ENCODE results near the gene ZMYND8.
A peak's percentile ranks its signal among the peaks of the same experiment; 100 is the strongest.
"Not testable (repeated sequence)": the region's sequence is repeated elsewhere in the genome, so short reads cannot be mapped to it uniquely, and the experiment has no call there.

Gene ZMYND8

DNA sequence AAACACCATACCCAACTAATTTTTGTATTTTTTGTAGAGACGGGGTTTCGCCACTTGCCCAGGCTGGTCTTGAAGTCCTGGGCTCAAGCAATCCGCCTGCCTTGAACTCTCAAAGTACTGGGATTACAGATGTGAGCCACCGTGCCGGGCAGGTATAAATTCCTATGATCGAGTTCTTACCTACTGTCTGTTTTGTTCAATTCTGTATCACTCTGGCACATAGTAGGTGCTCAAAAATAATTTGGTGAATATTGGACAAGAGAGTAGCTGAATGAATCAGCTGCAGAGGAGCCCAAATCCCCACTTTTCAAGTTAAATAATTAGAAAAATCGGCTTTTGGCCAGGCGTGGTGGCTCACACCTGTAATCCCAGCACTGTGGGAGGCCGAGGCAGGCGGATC, 13.7 kb upstream of the ZMYND8 start:
- Histone ChIP-seq H3K27ac (ENCODE audit: low read depth, low read length, severe bottlenecking) (no peak overlapping the region), H3K36me3 (ENCODE audit: control insufficient read depth, insufficient read depth, low read length) (no peaks in the 10 kb centered on the region), H3K9me3 (ENCODE audit: control insufficient read depth, low read length) (no peaks in the 10 kb centered on the region), H3K4me3 (ENCODE audit: extremely low read depth, insufficient read depth, low read length, poor library complexity, severe bottlenecking) (no peak overlapping the region), H3K4me1 (ENCODE audit: control insufficient read depth, insufficient read depth, low read length, poor library complexity, severe bottlenecking) (peaks cover 7% of the 10 kb centered on the region)
- 93 to 95% methylated on average over 8 to 9 of the region's 10 CpGs for WGBS, 2 experiments (ENCODE audit: insufficient coverage in 2 of 2)

GRCh38 chr20:47368301-47368700, 11.8 kb upstream of the ZMYND8 start:
- no peaks in the 10 kb centered on the region for H3K9me3 ChIP-seq (ENCODE audit: control insufficient read depth, low read length)

DNA sequence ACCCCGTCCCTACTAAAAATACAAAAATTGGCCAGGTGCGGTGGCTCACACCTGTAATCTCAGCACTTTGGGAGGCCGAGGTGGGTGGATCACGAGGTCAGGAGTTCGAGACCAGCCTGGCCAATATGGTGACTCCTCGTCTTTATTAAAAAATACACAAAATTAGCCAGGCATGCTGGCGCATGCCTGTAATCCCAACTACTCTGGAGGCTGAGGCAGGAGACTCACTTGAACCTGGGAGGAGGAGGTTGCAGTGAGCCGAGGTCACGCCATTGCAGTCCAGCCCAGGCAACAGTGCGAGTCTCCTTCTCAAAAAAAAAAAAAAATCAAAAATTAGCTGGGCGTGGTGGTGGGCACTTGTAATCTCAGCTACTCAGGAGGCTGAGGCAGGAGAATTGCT, 9.8 kb upstream of the ZMYND8 start:
- not testable (repeated sequence) for H3K27ac ChIP-seq (ENCODE audit: low read depth, low read length, severe bottlenecking); H3K4me1 ChIP-seq (ENCODE audit: control insufficient read depth, insufficient read depth, low read length, poor library complexity, severe bottlenecking); H3K36me3 ChIP-seq (ENCODE audit: control insufficient read depth, insufficient read depth, low read length); H3K4me3 ChIP-seq (ENCODE audit: extremely low read depth, insufficient read depth, low read length, poor library complexity, severe bottlenecking); H3K9me3 ChIP-seq (ENCODE audit: control insufficient read depth, low read length)
- 93 to 95% methylated on average over 10 to 11 of the region's 11 CpGs for WGBS, 2 experiments (ENCODE audit: insufficient coverage in 2 of 2)

More at GRCh38 chr20:47368301-47368700, 11.8 kb upstream of the ZMYND8 start:
- Histone ChIP-seq H3K4me1 (ENCODE audit: control insufficient read depth, insufficient read depth, low read length, poor library complexity, severe bottlenecking) (peaks cover 10% of the 10 kb centered on the region), H3K27ac (ENCODE audit: low read depth, low read length, severe bottlenecking) (no peak overlapping the region), H3K4me3 (ENCODE audit: extremely low read depth, insufficient read depth, low read length, poor library complexity, severe bottlenecking) (no peak overlapping the region), H3K36me3 (ENCODE audit: control insufficient read depth, insufficient read depth, low read length) (no peaks in the 10 kb centered on the region)
- 65 to 80% methylated on average over 6 of the region's 7 CpGs for WGBS, 2 experiments (ENCODE audit: insufficient coverage in 2 of 2)

GRCh38 chr20:47365023-47365764, 8.7 kb upstream of the ZMYND8 start:
- 91 to 93% methylated on average over 8 to 11 of the region's 13 CpGs for WGBS, 2 experiments (ENCODE audit: insufficient coverage in 2 of 2)
- Histone ChIP-seq H3K9me3 (ENCODE audit: control insufficient read depth, low read length) (no peaks in the 10 kb centered on the region), H3K27ac (ENCODE audit: low read depth, low read length, severe bottlenecking) (peak overlapping the region; percentile 12)

DNA sequence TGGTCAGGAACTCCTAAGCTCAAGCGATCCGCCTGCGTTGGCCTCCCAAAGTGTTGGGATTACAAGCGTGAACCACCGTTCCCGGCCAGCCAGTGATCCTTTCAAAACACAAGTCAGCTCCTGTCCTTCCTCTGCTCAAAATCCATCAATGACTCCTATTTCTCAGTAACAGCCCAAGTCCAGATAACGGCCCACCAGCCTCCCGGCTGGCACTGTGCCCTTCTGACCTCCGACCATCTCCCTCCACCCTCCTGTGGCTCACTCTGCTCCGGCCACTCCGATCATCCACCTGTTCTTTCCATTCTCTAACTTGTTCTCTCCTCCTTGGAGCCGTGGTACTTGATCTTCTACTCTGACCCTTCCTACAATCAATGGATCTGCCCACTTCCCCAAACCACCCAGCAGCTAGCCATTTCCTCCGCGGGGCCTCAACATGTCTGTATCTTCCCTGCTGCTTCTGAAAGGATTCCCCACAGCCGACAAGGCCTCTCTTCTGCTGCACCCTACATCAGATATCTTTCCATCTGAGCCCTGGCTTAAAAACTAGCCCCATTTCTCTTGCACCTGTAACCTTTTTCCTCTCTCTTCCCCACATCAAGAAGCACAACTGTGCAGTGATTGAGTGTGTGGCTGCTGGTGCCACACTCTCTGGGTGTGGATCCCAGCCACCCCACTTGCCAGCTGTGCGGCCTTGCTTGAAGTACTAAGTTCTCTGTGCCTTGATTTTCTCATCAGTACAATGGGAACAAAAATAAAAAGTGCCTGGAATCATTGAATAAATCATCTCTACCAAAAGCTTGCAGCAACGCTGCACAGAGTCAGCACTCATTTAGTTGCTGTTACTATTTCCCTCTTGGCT, 6.1 kb upstream of the ZMYND8 start:
- 80 to 91% methylated on average over 14 to 16 of the region's 17 CpGs for WGBS, 2 experiments (ENCODE audit: insufficient coverage in 2 of 2)
- Histone ChIP-seq H3K27ac (ENCODE audit: low read depth, low read length, severe bottlenecking) (no peak overlapping the region), H3K4me1 (ENCODE audit: control insufficient read depth, insufficient read depth, low read length, poor library complexity, severe bottlenecking) (peaks cover 35% of the 10 kb centered on the region), H3K9me3 (ENCODE audit: control insufficient read depth, low read length) (no peaks in the 10 kb centered on the region), H3K36me3 (ENCODE audit: control insufficient read depth, insufficient read depth, low read length) (no peaks in the 10 kb centered on the region), H3K4me3 (ENCODE audit: extremely low read depth, insufficient read depth, low read length, poor library complexity, severe bottlenecking) (no peak overlapping the region)

More at GRCh38 chr20:47365023-47365764, 8.7 kb upstream of the ZMYND8 start:
- H3K4me1 ChIP-seq (ENCODE audit: control insufficient read depth, insufficient read depth, low read length, poor library complexity, severe bottlenecking), result peaks cover 16% of the 10 kb centered on the region
- H3K4me3 ChIP-seq (ENCODE audit: extremely low read depth, insufficient read depth, low read length, poor library complexity, severe bottlenecking), result no peak overlapping the region
- no peaks in the 10 kb centered on the region for H3K36me3 ChIP-seq (ENCODE audit: control insufficient read depth, insufficient read depth, low read length)

DNA sequence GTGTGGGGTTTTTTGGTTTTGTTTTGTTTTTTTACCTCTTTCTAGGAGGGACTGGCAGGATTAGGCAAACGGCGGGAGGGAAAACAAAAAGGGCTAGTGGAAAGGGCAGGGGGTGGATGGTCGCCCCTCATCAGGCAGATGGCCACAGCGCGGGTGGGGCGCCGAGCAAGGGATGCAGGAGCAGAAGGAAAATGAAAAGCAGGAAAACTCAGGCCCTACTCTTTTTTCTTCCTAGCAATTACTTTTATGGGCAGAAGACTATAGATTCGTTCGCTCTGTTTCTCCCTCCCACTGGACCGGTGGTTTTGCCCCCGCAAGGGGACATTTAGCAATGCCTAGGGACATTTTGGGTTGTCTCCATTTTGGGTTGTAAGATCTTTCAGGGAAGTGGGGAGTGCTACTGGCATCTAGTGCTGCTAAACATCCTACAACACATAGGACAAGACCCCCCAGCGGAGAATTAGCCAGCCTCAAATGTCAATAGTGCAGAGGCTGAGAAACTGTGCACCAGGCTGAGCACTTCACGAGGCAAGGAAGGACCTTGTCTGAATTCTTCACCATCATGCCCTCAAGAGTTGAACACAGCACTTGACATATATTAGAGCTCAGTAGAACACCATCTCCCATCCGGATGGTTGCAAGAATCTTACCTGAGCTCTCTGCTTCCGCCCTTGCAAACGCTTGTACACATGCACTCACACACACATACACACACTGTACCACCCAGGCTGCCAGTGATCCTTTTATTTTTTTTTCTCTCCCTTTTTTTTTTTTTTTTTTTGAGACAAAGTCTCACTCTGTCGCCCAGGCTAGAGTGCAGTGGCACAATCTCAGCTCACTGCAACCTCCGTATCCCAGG, 4.8 kb upstream of the ZMYND8 start:
- Histone ChIP-seq H3K36me3 (ENCODE audit: control insufficient read depth, insufficient read depth, low read length) (no peaks in the 10 kb centered on the region), H3K4me3 (ENCODE audit: extremely low read depth, insufficient read depth, low read length, poor library complexity, severe bottlenecking) (no peak overlapping the region), H3K9me3 (ENCODE audit: control insufficient read depth, low read length) (no peaks in the 10 kb centered on the region), H3K4me1 (ENCODE audit: control insufficient read depth, insufficient read depth, low read length, poor library complexity, severe bottlenecking) (peaks cover 43% of the 10 kb centered on the region), H3K27ac (ENCODE audit: low read depth, low read length, severe bottlenecking) (peak overlapping the region; percentile 100)
- WGBS, 2 experiments (ENCODE audit: insufficient coverage in 2 of 2), result 56 to 61% methylated on average over 7 to 15 of the region's 18 CpGs

DNA sequence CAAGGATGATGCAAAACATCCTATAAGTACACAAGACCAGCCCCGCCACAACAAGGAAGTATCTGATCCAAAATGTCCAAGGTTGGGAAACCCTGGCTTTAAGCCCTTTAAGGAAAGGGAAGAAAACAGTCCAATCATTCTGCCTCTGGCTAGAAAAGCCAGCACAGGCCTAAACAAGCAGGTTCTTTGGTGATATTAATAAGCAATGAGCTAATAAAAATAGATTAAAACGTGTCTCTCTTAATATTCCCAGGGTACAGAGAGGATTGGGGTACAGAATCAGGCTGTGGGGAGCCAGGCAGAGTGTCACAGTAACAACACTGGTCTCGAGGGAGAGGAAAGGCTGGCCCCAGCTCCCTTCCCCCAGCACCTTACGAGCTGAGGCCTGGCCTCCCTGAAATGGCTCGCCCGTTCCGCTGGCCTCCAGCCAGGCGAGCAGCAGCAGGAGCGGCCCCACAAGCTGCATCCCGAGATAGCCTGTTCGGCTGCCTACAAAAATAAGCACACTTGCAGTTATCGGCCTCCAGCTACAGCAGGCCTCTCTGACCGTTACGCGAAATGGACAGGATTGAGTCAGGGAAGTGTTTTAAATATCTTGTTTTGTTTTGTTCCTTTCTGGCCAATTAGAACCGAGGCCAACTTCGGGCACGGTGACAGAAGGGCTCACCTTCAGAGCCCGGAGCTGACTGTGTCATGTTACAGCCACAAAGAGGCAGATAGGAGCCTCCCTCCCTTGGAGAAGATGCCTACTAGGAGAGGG, 4.0 kb upstream of the ZMYND8 start:
- Histone ChIP-seq H3K27ac (ENCODE audit: low read depth, low read length, severe bottlenecking) (peak overlapping the region; percentile 100), H3K4me3 (ENCODE audit: extremely low read depth, insufficient read depth, low read length, poor library complexity, severe bottlenecking) (no peak overlapping the region), H3K36me3 (ENCODE audit: control insufficient read depth, insufficient read depth, low read length) (no peaks in the 10 kb centered on the region), H3K4me1 (ENCODE audit: control insufficient read depth, insufficient read depth, low read length, poor library complexity, severe bottlenecking) (peaks cover 43% of the 10 kb centered on the region), H3K9me3 (ENCODE audit: control insufficient read depth, low read length) (no peaks in the 10 kb centered on the region)
- 17 to 27% methylated on average over 17 of the region's 19 CpGs for WGBS, 2 experiments (ENCODE audit: insufficient coverage in 2 of 2)

DNA sequence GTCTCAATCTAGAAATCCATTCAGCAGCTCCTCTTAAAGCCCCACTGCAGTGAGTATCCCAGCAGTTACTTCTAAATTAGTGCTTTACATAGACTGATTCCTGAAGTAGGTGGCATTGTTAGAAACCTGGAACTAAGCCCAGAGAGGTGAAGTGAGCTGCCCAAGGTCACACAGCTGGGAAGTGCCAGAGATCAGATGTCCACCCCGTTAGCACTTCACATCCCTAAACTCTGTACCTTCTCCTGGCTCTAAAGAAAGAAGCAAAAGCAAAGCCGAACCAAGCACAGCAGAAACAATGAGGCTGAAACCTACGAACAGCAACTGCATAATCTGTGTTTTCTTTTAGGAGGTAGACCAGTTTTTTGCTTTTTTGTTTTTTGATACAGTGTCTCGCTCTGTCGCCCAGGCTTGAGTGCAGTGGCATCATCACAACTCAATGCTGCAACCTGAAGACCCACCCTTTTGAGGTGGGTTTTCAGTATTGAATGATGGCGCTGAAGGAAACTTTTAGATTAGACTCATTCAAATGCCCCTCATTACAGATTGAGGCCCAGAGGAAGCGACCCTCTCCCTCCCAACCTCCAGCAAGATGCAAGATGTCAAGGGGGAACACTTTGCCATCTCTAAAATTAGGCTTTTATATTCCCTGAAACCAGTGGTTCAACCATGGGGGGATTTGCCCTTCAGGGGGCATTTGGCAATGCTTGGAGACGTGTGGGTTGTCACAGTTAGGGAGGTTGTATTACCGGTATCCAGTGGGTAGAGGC, 3.2 kb upstream of the ZMYND8 start:
- no peak overlapping the region for H3K4me3 ChIP-seq (ENCODE audit: extremely low read depth, insufficient read depth, low read length, poor library complexity, severe bottlenecking)
- peaks cover 40% of the 10 kb centered on the region for H3K4me1 ChIP-seq (ENCODE audit: control insufficient read depth, insufficient read depth, low read length, poor library complexity, severe bottlenecking)
- peak overlapping the region; percentile 100 for H3K27ac ChIP-seq (ENCODE audit: low read depth, low read length, severe bottlenecking)
- H3K9me3 ChIP-seq (ENCODE audit: control insufficient read depth, low read length), result no peaks in the 10 kb centered on the region
- H3K36me3 ChIP-seq (ENCODE audit: control insufficient read depth, insufficient read depth, low read length), result peaks cover 1% of the 10 kb centered on the region
- WGBS, 2 experiments (ENCODE audit: insufficient coverage in 2 of 2), result 79 to 100% methylated on average over 3 to 5 of the region's 9 CpGs

- 33 to 45% methylated on average over 11 to 15 of the region's 17 CpGs for WGBS, 2 experiments (ENCODE audit: insufficient coverage in 2 of 2)
Measured at GRCh38 chr20:47358672-47359529, 2.4 kb upstream of the ZMYND8 start.

More at GRCh38 chr20:47358672-47359529, 2.4 kb upstream of the ZMYND8 start:
- Histone ChIP-seq H3K36me3 (ENCODE audit: control insufficient read depth, insufficient read depth, low read length) (peaks cover 8% of the 10 kb centered on the region), H3K9me3 (ENCODE audit: control insufficient read depth, low read length) (no peaks in the 10 kb centered on the region), H3K4me1 (ENCODE audit: control insufficient read depth, insufficient read depth, low read length, poor library complexity, severe bottlenecking) (peaks cover 47% of the 10 kb centered on the region), H3K27ac (ENCODE audit: low read depth, low read length, severe bottlenecking) (peak overlapping the region; percentile 100), H3K4me3 (ENCODE audit: extremely low read depth, insufficient read depth, low read length, poor library complexity, severe bottlenecking) (peak overlapping the region; percentile 14)
